K562 (cell line): ENCODE measurements around the gene POLR3C. TPM values are rescaled to one million over a fixed set of nuclear protein-coding genes. Genes with fewer than 3 reads are reported as not detected.

ENCODE experiments used
- MECOM ChIP-seq: fragments of 250-450 bp; sonication (Bioruptor Pico); IDR thresholded peaks from 2 replicates; pipeline ENCODE4 v1.8.0; 2022; ENCODE audit warnings: inconsistent platforms
- MTA2 ChIP-seq: fragments of 450-650 bp; IDR thresholded peaks from 2 replicates; pipeline ENCODE4 v1.6.1; 2016; ENCODE audit warnings: low read depth
- POLR2A ChIP-seq: fragments of 450-650 bp; conservative IDR thresholded peaks from 2 replicates; pipeline ENCODE4 v1.6.1; 2016
- TRIM24 ChIP-seq, 2 experiments: fragments of 450-650 bp; IDR thresholded peaks; 2 replicates each; pipeline ENCODE4 v1.6.1; 2016
- ZNF431 ChIP-seq: sonication (generic); formaldehyde crosslinking; IDR thresholded peaks from 2 replicates; pipeline ENCODE4 v1.8.0; 2022; ENCODE audit warnings: mild to moderate bottlenecking, missing genetic modification reagents
- polyA plus RNA-seq, 8 experiments: library from polyadenylated mRNA; depleted of rRNA in 4 of 8; stranded (reverse) in 5 of 8; unstranded in 3 of 8; fragments of >200 nt; fragmentation: Nextera tagmentation in 2 of 8; fragmentation: Illumina TruSeq in 1 of 8; extraction: Ambion mirVana in 2 of 8; extraction: Trizol in 1 of 8; gene quantifications; 2 replicates each; pipeline versions ENCODE4 v1.2.1 to v1.2.3, GENCODE V29; 2011 to 2014; ENCODE audit warnings: inconsistent platforms in 1 of 8, missing spikeins in 1 of 8
- total RNA-seq, 7 experiments: library from RNA; depleted of rRNA in 6 of 7; stranded (reverse); fragments of >200 nt in 6 of 7; fragmentation: Illumina TruSeq in 2 of 7; extraction: Trizol in 2 of 7; gene quantifications; 2 replicates each; pipeline versions ENCODE4 v1.2.1 to v1.2.3, GENCODE V29; 2011 to 2021; ENCODE audit warnings: low replicate concordance in 1 of 7
- TF ChIP-seq, protein P1 (sequence below): fragments of 450-650 bp; IDR thresholded peaks from 2 replicates; pipeline ENCODE4 v1.6.1; 2016; ENCODE audit warnings: low read depth
- TF ChIP-seq, protein P2 (sequence below): fragments of 450-650 bp; formaldehyde crosslinking; IDR thresholded peaks from 2 replicates; pipeline ENCODE4 v1.4.0; 2020; ENCODE audit warnings: mild to moderate bottlenecking, mixed read lengths

POLR3C gene
- total and polyA plus RNA-seq, 9 of the 15 experiments (the other 6 are each of a cell fraction or from before 2014, with no cell fraction given), result 19.7 to 64.1 (median 45.2) TPM

GRCh38 chr1:145796753-145797152 is 27.2 kb upstream of the POLR3C start (continued):
- TF ChIP-seq, protein P1, sequence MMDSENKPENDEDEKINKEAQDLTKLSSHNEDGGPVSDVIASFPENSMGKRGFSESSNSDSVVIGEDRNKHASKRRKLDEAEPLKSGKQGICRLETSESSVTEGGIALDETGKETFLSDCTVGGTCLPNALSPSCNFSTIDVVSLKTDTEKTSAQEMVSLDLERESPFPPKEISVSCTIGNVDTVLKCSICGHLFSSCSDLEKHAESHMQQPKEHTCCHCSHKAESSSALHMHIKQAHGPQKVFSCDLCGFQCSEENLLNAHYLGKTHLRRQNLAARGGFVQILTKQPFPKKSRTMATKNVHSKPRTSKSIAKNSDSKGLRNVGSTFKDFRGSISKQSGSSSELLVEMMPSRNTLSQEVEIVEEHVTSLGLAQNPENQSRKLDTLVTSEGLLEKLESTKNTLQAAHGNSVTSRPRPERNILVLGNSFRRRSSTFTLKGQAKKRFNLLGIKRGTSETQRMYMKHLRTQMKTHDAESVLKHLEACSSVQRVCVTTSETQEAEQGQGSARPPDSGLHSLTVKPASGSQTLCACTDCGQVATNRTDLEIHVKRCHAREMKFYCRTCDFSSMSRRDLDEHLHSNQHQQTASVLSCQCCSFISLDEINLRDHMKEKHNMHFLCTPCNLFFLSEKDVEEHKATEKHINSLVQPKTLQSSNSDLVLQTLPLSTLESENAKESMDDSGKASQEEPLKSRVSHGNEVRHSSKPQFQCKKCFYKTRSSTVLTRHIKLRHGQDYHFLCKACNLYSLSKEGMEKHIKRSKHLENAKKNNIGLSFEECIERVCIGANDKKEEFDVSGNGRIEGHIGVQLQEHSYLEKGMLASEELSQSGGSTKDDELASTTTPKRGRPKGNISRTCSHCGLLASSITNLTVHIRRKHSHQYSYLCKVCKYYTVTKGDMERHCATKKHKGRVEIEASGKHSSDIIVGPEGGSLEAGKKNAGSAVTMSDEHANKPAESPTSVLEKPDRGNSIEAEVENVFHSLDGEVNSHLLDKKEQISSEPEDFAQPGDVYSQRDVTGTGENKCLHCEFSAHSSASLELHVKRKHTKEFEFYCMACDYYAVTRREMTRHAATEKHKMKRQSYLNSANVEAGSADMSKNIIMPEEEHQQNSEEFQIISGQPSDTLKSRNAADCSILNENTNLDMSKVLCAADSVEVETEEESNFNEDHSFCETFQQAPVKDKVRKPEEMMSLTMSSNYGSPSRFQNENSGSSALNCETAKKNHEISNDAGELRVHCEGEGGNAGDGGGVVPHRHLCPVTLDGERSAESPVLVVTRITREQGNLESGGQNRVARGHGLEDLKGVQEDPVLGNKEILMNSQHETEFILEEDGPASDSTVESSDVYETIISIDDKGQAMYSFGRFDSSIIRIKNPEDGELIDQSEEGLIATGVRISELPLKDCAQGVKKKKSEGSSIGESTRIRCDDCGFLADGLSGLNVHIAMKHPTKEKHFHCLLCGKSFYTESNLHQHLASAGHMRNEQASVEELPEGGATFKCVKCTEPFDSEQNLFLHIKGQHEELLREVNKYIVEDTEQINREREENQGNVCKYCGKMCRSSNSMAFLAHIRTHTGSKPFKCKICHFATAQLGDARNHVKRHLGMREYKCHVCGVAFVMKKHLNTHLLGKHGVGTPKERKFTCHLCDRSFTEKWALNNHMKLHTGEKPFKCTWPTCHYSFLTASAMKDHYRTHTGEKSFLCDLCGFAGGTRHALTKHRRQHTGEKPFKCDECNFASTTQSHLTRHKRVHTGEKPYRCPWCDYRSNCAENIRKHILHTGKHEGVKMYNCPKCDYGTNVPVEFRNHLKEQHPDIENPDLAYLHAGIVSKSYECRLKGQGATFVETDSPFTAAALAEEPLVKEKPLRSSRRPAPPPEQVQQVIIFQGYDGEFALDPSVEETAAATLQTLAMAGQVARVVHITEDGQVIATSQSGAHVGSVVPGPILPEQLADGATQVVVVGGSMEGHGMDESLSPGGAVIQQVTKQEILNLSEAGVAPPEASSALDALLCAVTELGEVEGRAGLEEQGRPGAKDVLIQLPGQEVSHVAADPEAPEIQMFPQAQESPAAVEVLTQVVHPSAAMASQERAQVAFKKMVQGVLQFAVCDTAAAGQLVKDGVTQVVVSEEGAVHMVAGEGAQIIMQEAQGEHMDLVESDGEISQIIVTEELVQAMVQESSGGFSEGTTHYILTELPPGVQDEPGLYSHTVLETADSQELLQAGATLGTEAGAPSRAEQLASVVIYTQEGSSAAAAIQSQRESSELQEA, result no peak
- TF ChIP-seq MTA2, result no peak
- TF ChIP-seq ZNF431 (CRISPR knock-in tag), result no peak
- TF ChIP-seq POLR2A, result no peak
- TF ChIP-seq TRIM24 (IDR thresholded peaks at IDR 0.05), result peak in 1 of 2 experiments; percentile 40; a peak in 1 of 4 replicates
- TF ChIP-seq MECOM, result no peak
- TF ChIP-seq, protein P2, sequence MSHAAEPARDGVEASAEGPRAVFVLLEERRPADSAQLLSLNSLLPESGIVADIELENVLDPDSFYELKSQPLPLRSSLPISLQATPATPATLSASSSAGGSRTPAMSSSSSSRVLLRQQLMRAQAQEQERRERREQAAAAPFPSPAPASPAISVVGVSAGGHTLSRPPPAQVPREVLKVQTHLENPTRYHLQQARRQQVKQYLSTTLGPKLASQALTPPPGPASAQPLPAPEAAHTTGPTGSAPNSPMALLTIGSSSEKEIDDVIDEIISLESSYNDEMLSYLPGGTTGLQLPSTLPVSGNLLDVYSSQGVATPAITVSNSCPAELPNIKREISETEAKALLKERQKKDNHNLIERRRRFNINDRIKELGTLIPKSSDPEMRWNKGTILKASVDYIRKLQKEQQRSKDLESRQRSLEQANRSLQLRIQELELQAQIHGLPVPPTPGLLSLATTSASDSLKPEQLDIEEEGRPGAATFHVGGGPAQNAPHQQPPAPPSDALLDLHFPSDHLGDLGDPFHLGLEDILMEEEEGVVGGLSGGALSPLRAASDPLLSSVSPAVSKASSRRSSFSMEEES (CRISPR knock-in tag), result no peak
